Heart right ventricle (tissue), 16 donors: ENCODE measurements around the gene MTHFSD. TPM values are rescaled to one million over a fixed set of nuclear protein-coding genes. Genes with fewer than 3 reads are reported as not detected.

ENCODE experiments used
- ATAC-seq, 8 donors: fragments of 200-7000 bp; cut with Tn5 transposase; one replicate each; pipeline ENCODE4 v1.9.1; 2020; ENCODE audit warnings: mild to moderate bottlenecking in 8 of 8, moderate library complexity in 8 of 8, moderate number of reproducible peaks in 1 of 8
- DNase-seq, 2 donors: peaks; one replicate each; pipeline ENCODE4 v3.0.0-alpha.2; 2020
- H3K27ac ChIP-seq, 10 donors: fragments of 200-600 bp; sonication (generic) in 2 of 10; one replicate each; pipeline versions ENCODE4 v1.5.0 to v1.8.0; 2020 to 2022; ENCODE audit warnings: mild to moderate bottlenecking in 3 of 10
- H3K27me3 ChIP-seq, 7 donors: fragments of 200-600 bp; one replicate each; pipeline ENCODE4 v1.8.0; 2021 to 2022; ENCODE audit warnings: mild to moderate bottlenecking in 2 of 7
- H3K36me3 ChIP-seq, 9 donors: fragments of 200-600 bp; sonication (generic) in 1 of 9; one replicate each; pipeline versions ENCODE4 v1.5.0 to v1.8.0; 2020 to 2022; ENCODE audit warnings: mild to moderate bottlenecking in 2 of 9
- H3K4me1 ChIP-seq, 9 donors: fragments of 200-600 bp; sonication (generic) in 1 of 9; one replicate each; pipeline versions ENCODE4 v1.5.0 to v1.8.0; 2020 to 2022; ENCODE audit warnings: mild to moderate bottlenecking in 4 of 9
- H3K4me3 ChIP-seq, 10 donors: fragments of 200-600 bp; sonication (generic) in 2 of 10; one replicate each; pipeline versions ENCODE4 v1.5.0 to v1.8.0; 2020 to 2022; ENCODE audit warnings: mild to moderate bottlenecking in 7 of 10, moderate library complexity in 2 of 10
- H3K9me3 ChIP-seq, 11 donors: fragments of 200-600 bp in 10 of 11; sonication (generic) in 2 of 11; one replicate each; pipeline versions ENCODE4 v1.5.0 to v1.8.0; 2013 to 2022; ENCODE audit warnings: mild to moderate bottlenecking in 2 of 11, control low read depth in 1 of 11, moderate library complexity in 1 of 11
- WGBS, 2 donors: extraction: QIAGEN DNeasy Blood & Tissue Kit; methylation state at CpG; one replicate each; pipeline ENCODE4 v1.1.7; 2013; ENCODE audit warnings: inconsistent platforms in 1 of 2; 5-methylcytosine and 5-hydroxymethylcytosine counted together
- intact Hi-C, 10 donors: fragments of 100-400 bp; cut with DNase I; formaldehyde crosslinking; loops; one replicate each; pipeline versions ENCODE4 v1.11.1 to v1.14.2; 2022
- polyA plus RNA-seq, 2 donors: library from polyadenylated mRNA; stranded (reverse); fragments of 200-250 nt; gene quantifications; one replicate each; pipeline ENCODE4 v1.2.3, GENCODE V29; 2013
- total RNA-seq, 10 donors: library from RNA; stranded (reverse); fragmentation: NEBNext Ultra II Directional in 3 of 10; extraction: Animal tissue kit (Norgen Biotek cat#: 25700) in 3 of 10; gene quantifications; one replicate each; pipeline versions ENCODE4 v1.2.1 to v1.2.4, GENCODE V29; 2021 to 2023
- TF ChIP-seq, protein P1 (sequence below), 9 donors: fragments of 200-600 bp; sonication (generic) in 2 of 9; IDR thresholded peaks; one replicate each; pipeline versions ENCODE4 v1.5.0 to v1.8.0; 2021 to 2022; ENCODE audit warnings: antibody characterized with exemption in 9 of 9, mild to moderate bottlenecking in 5 of 9, moderate library complexity in 1 of 9
- donor health status: Arrhythmogenic right ventricular cardiomyopathy.
- donor health status: ischemic (EF 13 %, LVEDD 7.1; RV severe dilation, severe dysfunction).
- donor health status: healthy with polysubstance abuse.
- donor health status: DM: no; HTN: yes; CAD: no.
- donor health status: DM: no; HTN: no; CAD: no.
- donor health status: ischemic (EF 25% LVEDD 6.9; RV normal size, moderate dysfunction).
- donor health status: ischemic (EF 25% LVEDD 5.7; RV mildly dilated, moderate dysfunction).
- donor health status: healthy.
- donor health status: DM: yes; HTN: yes; CAD: no.
- donor health status: Ischemic cardiomyopathy.
- donor health status: ischemic (EF 35%, LVEDD 5.7; RV mildly dilated, moderate dysfunction).
- donor health status: nonischemic (EF 11% LVEDD 7.7; RV severe dilation, severe dysfunction).
- donor health status: DM: yes; HTN: yes; CAD: no.
- donor health status: PGD.
- donor health status: ischemic (EF 29% LVEDD 5.4; RV normal size, mild dysfunction).
- donor health status: nonischemic (EF 23%, LVEDD 6.1; RV moderate dilation, normal function).

MTHFSD gene
- total and polyA plus RNA-seq, 12 donors = 5.1 to 13.1 (median 11.3) TPM

DNA sequence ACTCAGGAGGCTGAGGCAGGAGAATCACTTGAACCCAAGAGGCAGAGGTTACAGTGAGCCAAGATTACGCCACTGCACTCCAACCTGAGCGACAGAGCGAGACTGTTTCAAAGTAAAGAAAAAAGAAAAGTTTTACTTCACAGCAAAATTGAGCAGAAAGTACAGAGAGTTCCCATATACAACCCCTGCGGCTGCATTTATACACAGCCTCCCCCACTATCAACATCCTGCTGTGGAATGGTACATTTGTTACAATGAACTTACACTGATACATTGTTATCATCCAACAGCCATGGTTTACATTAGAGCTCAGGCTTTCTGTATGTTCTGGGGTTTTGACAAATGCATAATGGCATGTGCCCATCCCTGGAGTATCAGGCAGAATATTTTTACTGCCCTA, 2.6 kb upstream of the MTHFSD start:
- TF ChIP-seq, protein P1, sequence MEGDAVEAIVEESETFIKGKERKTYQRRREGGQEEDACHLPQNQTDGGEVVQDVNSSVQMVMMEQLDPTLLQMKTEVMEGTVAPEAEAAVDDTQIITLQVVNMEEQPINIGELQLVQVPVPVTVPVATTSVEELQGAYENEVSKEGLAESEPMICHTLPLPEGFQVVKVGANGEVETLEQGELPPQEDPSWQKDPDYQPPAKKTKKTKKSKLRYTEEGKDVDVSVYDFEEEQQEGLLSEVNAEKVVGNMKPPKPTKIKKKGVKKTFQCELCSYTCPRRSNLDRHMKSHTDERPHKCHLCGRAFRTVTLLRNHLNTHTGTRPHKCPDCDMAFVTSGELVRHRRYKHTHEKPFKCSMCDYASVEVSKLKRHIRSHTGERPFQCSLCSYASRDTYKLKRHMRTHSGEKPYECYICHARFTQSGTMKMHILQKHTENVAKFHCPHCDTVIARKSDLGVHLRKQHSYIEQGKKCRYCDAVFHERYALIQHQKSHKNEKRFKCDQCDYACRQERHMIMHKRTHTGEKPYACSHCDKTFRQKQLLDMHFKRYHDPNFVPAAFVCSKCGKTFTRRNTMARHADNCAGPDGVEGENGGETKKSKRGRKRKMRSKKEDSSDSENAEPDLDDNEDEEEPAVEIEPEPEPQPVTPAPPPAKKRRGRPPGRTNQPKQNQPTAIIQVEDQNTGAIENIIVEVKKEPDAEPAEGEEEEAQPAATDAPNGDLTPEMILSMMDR (IDR thresholded peaks at IDR 0.05) = no peak
- no peak for DNase-seq
- Histone ChIP-seq H3K27me3 (peaks cover 0 to 40% (median 18%) of the 10 kb centered on the region in 7 donors), H3K36me3 (no peaks in the 10 kb centered on the region), H3K4me3 (no peak overlapping the region), H3K27ac (no peak overlapping the region), H3K9me3 (no peaks in the 10 kb centered on the region), H3K4me1 (peaks cover 0 to 22% (median 12%) of the 10 kb centered on the region in 9 donors)
- intact Hi-C loops = no loop called here
- WGBS, 2 donors = 73 to 81% methylated on average over 4 of the region's 4 CpGs
- no peak for ATAC-seq

DNA sequence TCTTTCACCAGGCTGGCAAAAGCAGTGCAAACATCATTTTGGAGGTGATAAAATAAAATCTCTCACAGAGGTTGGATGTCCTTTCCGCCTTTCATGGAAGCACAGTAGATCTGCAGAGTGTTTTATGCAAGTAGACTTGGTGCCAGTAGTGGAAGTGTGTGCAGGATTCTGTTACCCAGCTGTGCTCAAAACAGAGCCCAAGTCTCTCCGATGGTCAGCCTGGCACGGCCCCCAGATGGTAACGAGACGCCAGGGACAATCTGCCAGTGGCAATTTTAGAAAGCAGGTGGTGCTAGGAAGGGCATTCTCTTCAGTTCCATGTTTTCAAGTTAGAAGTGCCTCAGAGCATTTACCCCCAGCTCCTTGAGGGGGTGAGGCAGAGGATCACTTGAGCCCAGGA, 1.5 kb upstream of the MTHFSD start:
- Histone ChIP-seq H3K4me3 (no peak overlapping the region), H3K27me3 (peaks cover 0 to 32% (median 18%) of the 10 kb centered on the region in 7 donors), H3K36me3 (peaks cover 0 to 7% (median 0%) of the 10 kb centered on the region in 9 donors), H3K27ac (no peak overlapping the region), H3K4me1 (peaks cover 0 to 22% (median 12%) of the 10 kb centered on the region in 9 donors), H3K9me3 (no peaks in the 10 kb centered on the region)
- no peak for ATAC-seq
- no peak for DNase-seq
- intact Hi-C loops = no loop called here
- 53 to 62% methylated on average over 5 of the region's 5 CpGs for WGBS, 2 donors
- TF ChIP-seq, protein P1 (IDR thresholded peaks at IDR 0.05) = no peak

- Histone ChIP-seq H3K4me3 (peak overlapping the region; percentile 68 to 99 (median 88)), H3K9me3 (no peaks in the 10 kb centered on the region), H3K4me1 (peaks cover 0 to 22% (median 12%) of the 10 kb centered on the region in 9 donors), H3K27ac (peak overlapping the region in 9 of 10 donors; percentile 80 to 96 (median 90)), H3K36me3 (peaks cover 0 to 16% (median 0%) of the 10 kb centered on the region in 9 donors), H3K27me3 (peaks cover 0 to 24% (median 13%) of the 10 kb centered on the region in 7 donors)
- intact Hi-C loops = no loop called here
- TF ChIP-seq, protein P1 (IDR thresholded peaks at IDR 0.05) = no peak
- whole genome bisulfite sequencing, 2 donors = 34 to 38% methylated on average over 17 of the region's 17 CpGs
- ATAC-seq (peak in 3 of 8 donors; percentile 8 to 18 (median 9)), DNase-seq (no peak)
Measured at GRCh38 chr16:86555704-86556075, 655 bp upstream of the MTHFSD start.

DNA sequence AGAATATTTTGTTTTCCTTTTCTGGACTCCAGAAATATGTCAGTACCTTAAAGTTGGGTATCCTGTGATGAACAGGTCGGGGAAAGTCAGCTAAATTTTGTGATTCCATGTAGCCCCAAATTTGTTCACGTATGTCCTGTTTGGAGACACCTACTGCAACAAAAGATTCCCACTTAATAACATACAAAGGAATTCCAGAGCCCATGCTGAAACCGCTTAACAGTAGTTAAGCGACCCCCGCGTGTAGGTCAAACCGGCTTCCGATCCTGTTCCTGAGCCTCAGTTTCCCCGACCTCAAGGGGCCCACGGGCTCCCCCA, 477 bp downstream of the MTHFSD start:
- intact Hi-C loops = no loop called here
- Histone ChIP-seq H3K4me1 (peaks cover 0 to 22% (median 12%) of the 10 kb centered on the region in 9 donors), H3K4me3 (peak overlapping the region; percentile 68 to 99 (median 88)), H3K27ac (peak overlapping the region; percentile 14 to 96 (median 90)), H3K27me3 (peaks cover 0 to 17% (median 7%) of the 10 kb centered on the region in 7 donors), H3K36me3 (peaks cover 0 to 27% (median 0%) of the 10 kb centered on the region in 9 donors), H3K9me3 (no peaks in the 10 kb centered on the region)
- TF ChIP-seq, protein P1 (IDR thresholded peaks at IDR 0.05) = no peak
- 6 to 8% methylated on average over 10 of the region's 10 CpGs for WGBS, 2 donors
- no peak for DNase-seq
- ATAC-seq = peak in 3 of 8 donors; percentile 2 to 7 (median 3)
